Mesodermal cell (in vitro differentiated cells): ENCODE results near the gene PDCL2.
A peak's percentile ranks its signal among the peaks of the same experiment; 100 is the strongest.

Experiments
- H3K27ac ChIP-seq: 2 replicates; pipeline ENCODE4 v1.7.0; 2013; ENCODE audit warnings: mild to moderate bottlenecking, low read depth, low read length, moderate library complexity; ENCODE audit not compliant: severe bottlenecking
- H3K36me3 ChIP-seq: 2 replicates; pipeline ENCODE4 v1.7.1; 2013; ENCODE audit warnings: mild to moderate bottlenecking, low read length, moderate library complexity; ENCODE audit not compliant: control insufficient read depth, insufficient read depth
- H3K4me1 ChIP-seq: one replicate; pipeline ENCODE4 v1.7.1; 2013; ENCODE audit warnings: mild to moderate bottlenecking, low read length; ENCODE audit not compliant: insufficient read depth, control insufficient read depth, poor library complexity, severe bottlenecking
- H3K4me3 ChIP-seq: 2 replicates; pipeline ENCODE4 v1.7.0; 2013; ENCODE audit warnings: low read length, control low read depth, mild to moderate bottlenecking; ENCODE audit not compliant: insufficient read depth, poor library complexity, severe bottlenecking; ENCODE audit errors: extremely low read depth
- H3K9me3 ChIP-seq: 2 replicates; pipeline ENCODE4 v1.7.1; 2013; ENCODE audit warnings: mild to moderate bottlenecking, low read length, moderate library complexity; ENCODE audit not compliant: control insufficient read depth
- WGBS, 2 experiments: methylation state at CpG; one replicate each; pipeline ENCODE4 v1.1.5; 2013; ENCODE audit warnings: missing lambda C conversion rate in 2 of 2; ENCODE audit not compliant: insufficient coverage in 2 of 2; 5-methylcytosine and 5-hydroxymethylcytosine counted together

PDCL2 gene

GRCh38 chr4:55512077-55512476 is 80.0 kb downstream of the PDCL2 start:
- Histone ChIP-seq H3K27ac (no peak overlapping the region), H3K4me1 (peaks cover 6% of the 10 kb centered on the region), H3K36me3 (peaks cover 7% of the 10 kb centered on the region), H3K4me3 (no peak overlapping the region), H3K9me3 (no peaks in the 10 kb centered on the region)
- 100% methylated on average over 1 of the region's 1 CpG; no CpG with 5 or more reads in 1 of the 2 experiments for WGBS, 2 experiments

DNA sequence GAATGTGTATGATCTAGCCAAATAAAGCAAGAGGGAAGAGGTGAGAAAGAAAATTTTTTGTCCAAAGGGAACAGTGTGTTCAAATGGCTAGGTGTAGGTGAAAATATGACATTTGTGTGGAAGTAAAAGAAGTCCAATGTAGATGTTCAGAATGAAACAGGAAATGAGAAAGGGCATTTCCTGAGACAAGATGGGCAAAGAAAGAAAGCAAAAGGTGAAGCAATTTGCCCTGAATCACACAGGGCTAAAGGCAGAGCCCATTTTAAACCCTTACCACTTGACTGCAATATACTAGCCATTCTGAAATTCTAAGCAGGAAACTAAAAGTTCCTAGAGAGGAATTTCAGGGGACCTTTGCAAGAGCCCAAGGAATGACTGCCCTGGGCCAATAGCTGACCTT is 81.4 kb downstream of the PDCL2 start:
- Histone ChIP-seq H3K9me3 (no peaks in the 10 kb centered on the region), H3K4me3 (no peak overlapping the region), H3K27ac (no peak overlapping the region), H3K4me1 (peaks cover 9% of the 10 kb centered on the region), H3K36me3 (peaks cover 18% of the 10 kb centered on the region)

DNA sequence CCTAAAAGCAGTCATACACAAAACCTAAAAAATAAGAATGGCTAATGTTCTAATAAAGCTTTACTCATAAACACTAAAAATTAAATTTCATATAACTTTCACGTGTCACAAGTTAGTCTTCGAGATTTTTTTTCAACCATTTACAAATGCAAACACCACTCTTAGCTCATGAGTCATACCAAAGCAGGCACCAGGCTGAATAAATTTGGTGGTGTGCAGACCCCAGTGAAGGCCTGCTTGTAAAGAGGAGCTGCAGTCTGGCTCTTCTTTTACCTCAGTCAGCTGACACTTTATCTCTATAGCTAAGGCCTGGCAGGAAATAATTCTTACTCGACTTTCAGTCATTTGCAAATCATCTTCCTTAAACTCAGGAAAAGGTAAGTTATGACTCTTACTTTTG is 82.8 kb downstream of the PDCL2 start:
- Histone ChIP-seq H3K27ac (peak overlapping the region; percentile 6), H3K36me3 (peaks cover 19% of the 10 kb centered on the region), H3K4me1 (peaks cover 9% of the 10 kb centered on the region), H3K9me3 (no peaks in the 10 kb centered on the region), H3K4me3 (no peak overlapping the region)
- WGBS, 2 experiments = 100% methylated on average over 1 of the region's 3 CpGs; no CpG with 5 or more reads in 1 of the 2 experiments

DNA sequence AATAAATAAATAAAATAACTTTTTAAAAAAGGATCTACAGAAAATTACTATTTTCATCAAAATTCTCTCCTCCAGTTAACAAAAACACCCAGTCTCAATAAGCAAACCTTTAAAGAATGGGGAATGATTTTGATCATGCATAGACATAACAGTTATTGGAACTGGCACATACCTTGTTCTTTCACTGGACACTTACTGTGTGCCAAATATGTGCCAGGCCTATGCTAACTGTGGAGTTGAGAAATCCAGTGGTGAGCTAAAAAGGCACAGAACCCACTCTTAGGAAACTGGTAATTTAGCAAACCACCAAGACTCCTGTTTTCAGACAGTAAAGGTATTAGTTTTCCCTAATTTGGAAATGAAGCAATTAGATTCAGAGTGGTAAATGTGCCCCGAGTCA is 84.4 kb downstream of the PDCL2 start:
- H3K27ac ChIP-seq = no peak overlapping the region
- H3K4me3 ChIP-seq = no peak overlapping the region
- no peaks in the 10 kb centered on the region for H3K9me3 ChIP-seq
- H3K36me3 ChIP-seq = peaks cover 19% of the 10 kb centered on the region
- WGBS, 2 experiments = no CpG with 5 or more reads among the region's 1 CpG
- H3K4me1 ChIP-seq = peaks cover 15% of the 10 kb centered on the region
